Osteoblast (primary cell): ENCODE measurements around the gene KCTD1. TPM values are rescaled to one million over a fixed set of nuclear protein-coding genes. Genes with fewer than 3 reads are reported as not detected.

ENCODE experiments used
- DNase-seq: peaks from one replicate; pipeline ENCODE4 v3.0.0; 2011; ENCODE audit warnings: low spot score, mixed read lengths; ENCODE audit not compliant: insufficient read length; ENCODE audit errors: missing footprints
- H2AFZ ChIP-seq: 2 replicates; pipeline ENCODE4 v1.6.0; 2011; ENCODE audit warnings: mild to moderate bottlenecking, low read length
- H3K27ac ChIP-seq: 2 replicates; pipeline ENCODE4 v1.5.1; 2011; ENCODE audit warnings: mild to moderate bottlenecking, low read depth, low read length, moderate library complexity
- H3K27me3 ChIP-seq: 2 replicates; pipeline ENCODE4 v1.6.0; 2012; ENCODE audit warnings: mild to moderate bottlenecking, control low read depth, inconsistent platforms, low read length, moderate library complexity; ENCODE audit not compliant: insufficient read depth
- H3K36me3 ChIP-seq: 2 replicates; pipeline ENCODE4 v1.5.1; 2011; ENCODE audit warnings: mild to moderate bottlenecking, low read length, control low read depth, moderate library complexity; ENCODE audit not compliant: insufficient read depth
- H3K4me1 ChIP-seq: 2 replicates; pipeline ENCODE4 v1.5.1; 2011; ENCODE audit warnings: mild to moderate bottlenecking, low read length, control low read depth, moderate library complexity; ENCODE audit not compliant: insufficient read depth
- H3K4me2 ChIP-seq: 2 replicates; pipeline ENCODE4 v1.6.0; 2011; ENCODE audit warnings: mild to moderate bottlenecking, low read length; ENCODE audit not compliant: insufficient read depth
- H3K4me3 ChIP-seq: fragments of 200-600 bp; sonication (generic); 3 replicates; pipeline ENCODE4 v1.5.1; 2012; ENCODE audit warnings: mild to moderate bottlenecking, low read length, inconsistent platforms; ENCODE audit not compliant: insufficient read depth
- H3K79me2 ChIP-seq: 2 replicates; pipeline ENCODE4 v1.6.0; 2012; ENCODE audit warnings: mild to moderate bottlenecking, low read length, control low read depth, inconsistent platforms; ENCODE audit not compliant: insufficient read depth
- H3K9me3 ChIP-seq: 2 replicates; pipeline ENCODE4 v1.5.1; 2011; ENCODE audit warnings: low read depth, low read length, control low read depth
- H4K20me1 ChIP-seq: 2 replicates; pipeline ENCODE4 v1.6.0; 2012; ENCODE audit warnings: mild to moderate bottlenecking, low read length, control low read depth; ENCODE audit not compliant: insufficient read depth
- CTCF ChIP-seq: IDR thresholded peaks from 2 replicates; pipeline ENCODE4 v1.5.1; 2011; ENCODE audit warnings: mild to moderate bottlenecking, low read depth, low read length, moderate library complexity; ENCODE audit errors: extremely low read depth
- total RNA-seq: library from RNA; depleted of rRNA; stranded (reverse); fragments of >200 nt; gene quantifications from 2 replicates; pipeline ENCODE4 v1.2.3, GENCODE V29; 2012

The KCTD1 gene
- total RNA-seq, 1 donor = 14.8 TPM

GRCh38 chr18:26455639-26456038, 92.7 kb downstream of the KCTD1 start:
- Histone ChIP-seq H3K9me3 (no peaks in the 10 kb centered on the region), H3K27me3 (no peaks in the 10 kb centered on the region), H3K4me1 (peaks cover 16% of the 10 kb centered on the region), H3K79me2 (no peaks in the 10 kb centered on the region), H3K4me2 (no peak overlapping the region), H4K20me1 (no peaks in the 10 kb centered on the region), H2AFZ (no peak overlapping the region), H3K4me3 (no peak overlapping the region), H3K36me3 (peaks cover 5% of the 10 kb centered on the region), H3K27ac (no peak overlapping the region)
- TF ChIP-seq CTCF = no peak
- DNase-seq = no peak

GRCh38 chr18:26454616-26455015, 93.7 kb downstream of the KCTD1 start:
- Histone ChIP-seq H4K20me1 (no peaks in the 10 kb centered on the region), H3K27ac (no peak overlapping the region), H3K79me2 (no peaks in the 10 kb centered on the region), H3K27me3 (no peaks in the 10 kb centered on the region), H3K36me3 (peaks cover 5% of the 10 kb centered on the region), H3K4me2 (no peak overlapping the region), H3K4me3 (no peak overlapping the region), H2AFZ (no peak overlapping the region), H3K9me3 (no peaks in the 10 kb centered on the region), H3K4me1 (peaks cover 16% of the 10 kb centered on the region)
- no peak for DNase-seq
- no peak for TF ChIP-seq CTCF

- Histone ChIP-seq H3K4me1 (peaks cover 13% of the 10 kb centered on the region), H3K27ac (no peak overlapping the region), H3K9me3 (no peaks in the 10 kb centered on the region), H3K27me3 (no peaks in the 10 kb centered on the region), H3K79me2 (no peaks in the 10 kb centered on the region), H3K4me3 (no peak overlapping the region), H3K36me3 (peaks cover 5% of the 10 kb centered on the region), H3K4me2 (no peak overlapping the region), H2AFZ (no peak overlapping the region), H4K20me1 (no peaks in the 10 kb centered on the region)
- no peak for DNase-seq
- TF ChIP-seq CTCF = no peak
Observed at GRCh38 chr18:26454192-26454591, 94.2 kb downstream of the KCTD1 start.

- no peak overlapping the region for H3K4me2 ChIP-seq
- H3K27me3 ChIP-seq = no peaks in the 10 kb centered on the region
- no peak overlapping the region for H3K27ac ChIP-seq
- H3K9me3 ChIP-seq = no peaks in the 10 kb centered on the region
- H3K36me3 ChIP-seq = peaks cover 5% of the 10 kb centered on the region
- no peaks in the 10 kb centered on the region for H3K79me2 ChIP-seq
- DNase-seq = no peak
- H4K20me1 ChIP-seq = no peaks in the 10 kb centered on the region
- no peak overlapping the region for H2AFZ ChIP-seq
- no peak overlapping the region for H3K4me3 ChIP-seq
- no peak for TF ChIP-seq CTCF
- H3K4me1 ChIP-seq = peaks cover 5% of the 10 kb centered on the region
Observed at GRCh38 chr18:26453386-26453901, 94.9 kb downstream of the KCTD1 start.
